Neuronal stem cell (in vitro differentiated cells): ENCODE data around the gene MFSD1.
A peak's percentile ranks its signal among the peaks of the same experiment; 100 is the strongest.

ENCODE experiments used
- DNase-seq: peaks from one replicate; pipeline ENCODE4 v3.0.0-alpha.2; 2013; ENCODE audit warnings: low spot score
- H2AFZ ChIP-seq: one replicate; pipeline ENCODE4 v1.6.1; 2013; ENCODE audit warnings: mild to moderate bottlenecking, low read length, inconsistent platforms
- H2AK5ac ChIP-seq: 2 replicates; pipeline ENCODE4 v1.6.1; 2013; ENCODE audit warnings: low read depth, mild to moderate bottlenecking, inconsistent platforms, low read length, moderate library complexity, mixed read lengths
- H2BK120ac ChIP-seq: 2 replicates; pipeline ENCODE4 v1.6.1; 2013; ENCODE audit warnings: low read depth, mild to moderate bottlenecking, inconsistent platforms, low read length, moderate library complexity, mixed read lengths
- H2BK12ac ChIP-seq: one replicate; pipeline ENCODE4 v1.6.1; 2013; ENCODE audit warnings: low read length, inconsistent platforms
- H2BK15ac ChIP-seq: 2 replicates; pipeline ENCODE4 v1.6.1; 2013; ENCODE audit warnings: mild to moderate bottlenecking, low read length, inconsistent platforms, mixed read lengths
- H2BK5ac ChIP-seq: one replicate; pipeline ENCODE4 v1.6.1; 2013; ENCODE audit warnings: inconsistent platforms, mild to moderate bottlenecking, low read length, moderate library complexity
- H3K14ac ChIP-seq: one replicate; pipeline ENCODE4 v1.6.1; 2013; ENCODE audit warnings: low read length, inconsistent platforms
- H3K18ac ChIP-seq: 2 replicates; pipeline ENCODE4 v1.6.1; 2013; ENCODE audit warnings: low read length, inconsistent platforms
- H3K23ac ChIP-seq: 2 replicates; pipeline ENCODE4 v1.6.1; 2013; ENCODE audit warnings: low read depth, mild to moderate bottlenecking, mixed read lengths, low read length, inconsistent platforms; ENCODE audit not compliant: poor library complexity
- H3K27ac ChIP-seq: replicated peaks from 3 replicates; pipeline ENCODE4 v1.5.1; 2013; ENCODE audit warnings: low read length, inconsistent platforms
- H3K27me3 ChIP-seq, 3 experiments: 2 replicates each; pipeline ENCODE4 v1.6.1; 2013; ENCODE audit warnings: low read length in 3 of 3, mild to moderate bottlenecking in 2 of 3, inconsistent platforms in 1 of 3, low read depth in 1 of 3, mixed read lengths in 1 of 3, moderate library complexity in 1 of 3; ENCODE audit not compliant: control insufficient read depth in 3 of 3, insufficient read depth in 3 of 3
- H3K36me3 ChIP-seq, 2 donors: replicated peaks in 1 of 2; 2 replicates each; pipeline ENCODE4 v1.6.1; 2013; ENCODE audit warnings: low read length in 2 of 2; ENCODE audit not compliant: control insufficient read depth in 2 of 2, insufficient read depth in 2 of 2
- H3K4ac ChIP-seq: 2 replicates; pipeline ENCODE4 v1.6.1; 2013; ENCODE audit warnings: inconsistent platforms, mild to moderate bottlenecking, low read length, moderate library complexity
- H3K4me1 ChIP-seq, 2 donors: 1 replicate in 1 of 2; 2 replicates in 1 of 2; pipeline ENCODE4 v1.6.1; 2013; ENCODE audit warnings: low read length in 2 of 2, low read depth in 1 of 2; ENCODE audit not compliant: control insufficient read depth in 2 of 2, insufficient read depth in 1 of 2
- H3K4me2 ChIP-seq: one replicate; pipeline ENCODE4 v1.6.1; 2013; ENCODE audit warnings: mild to moderate bottlenecking, low read length, inconsistent platforms; ENCODE audit not compliant: insufficient read depth, poor library complexity, severe bottlenecking
- H3K4me3 ChIP-seq, 2 donors: 2 replicates each; pipeline ENCODE4 v1.5.1; 2013; ENCODE audit warnings: low read length in 2 of 2, mild to moderate bottlenecking in 2 of 2, inconsistent platforms in 1 of 2, moderate library complexity in 1 of 2
- H3K79me1 ChIP-seq: one replicate; pipeline ENCODE4 v1.6.1; 2013; ENCODE audit warnings: low read depth, mild to moderate bottlenecking, inconsistent platforms, low read length, moderate library complexity
- H3K9ac ChIP-seq: one replicate; pipeline ENCODE4 v1.6.1; 2013; ENCODE audit warnings: mild to moderate bottlenecking, low read depth, low read length, inconsistent platforms; ENCODE audit not compliant: poor library complexity
- H3K9me3 ChIP-seq, 2 donors: replicated peaks in 1 of 2; 2 replicates each; pipeline versions ENCODE3 to v1.6.1; 2013; ENCODE audit warnings: low read length in 2 of 2, mild to moderate bottlenecking in 2 of 2, inconsistent platforms in 1 of 2, low read depth in 1 of 2, mixed read lengths in 1 of 2, moderate library complexity in 1 of 2; ENCODE audit not compliant: control insufficient read depth in 2 of 2, insufficient read depth in 1 of 2
- H4K8ac ChIP-seq: one replicate; pipeline ENCODE4 v1.6.1; 2013; ENCODE audit warnings: low read depth, mild to moderate bottlenecking, inconsistent platforms, low read length, moderate library complexity
- H4K91ac ChIP-seq: one replicate; pipeline ENCODE4 v1.6.1; 2013; ENCODE audit warnings: low read length, low read depth, mild to moderate bottlenecking, inconsistent platforms; ENCODE audit not compliant: poor library complexity
- WGBS, 2 donors: extraction: QIAGEN DNeasy Blood & Tissue Kit; methylation state at CpG; one replicate each; pipeline ENCODE4 v1.1.7; 2013; ENCODE audit warnings: missing lambda C conversion rate in 2 of 2, mixed read lengths in 1 of 2; ENCODE audit not compliant: insufficient read length in 2 of 2, insufficient replicate concordance in 1 of 2; ENCODE audit errors: extremely low coverage in 2 of 2; 5-methylcytosine and 5-hydroxymethylcytosine counted together

The MFSD1 gene

GRCh38 chr3:158768361-158768787 is 33.5 kb upstream of the MFSD1 start:
- Histone ChIP-seq H2AK5ac (no peak overlapping the region), H3K23ac (no peak overlapping the region), H2BK12ac (no peak overlapping the region), H3K27ac (no peak overlapping the region), H3K18ac (no peak overlapping the region), H4K91ac (no peak overlapping the region), H3K4me3 (peak overlapping the region in 1 of 2 donors; percentile 20), H4K8ac (no peak overlapping the region), H2AFZ (peak overlapping the region; percentile 88), H3K4ac (no peak overlapping the region), H3K4me2 (no peak overlapping the region), H3K27me3 (no peaks in the 10 kb centered on the region), H3K9ac (no peak overlapping the region), H2BK120ac (no peak overlapping the region), H3K36me3 (no peaks in the 10 kb centered on the region), H3K14ac (no peak overlapping the region), H3K4me1 (peaks cover 5 to 10% of the 10 kb centered on the region in 2 donors), H3K79me1 (no peaks in the 10 kb centered on the region), H3K9me3 (no peaks in the 10 kb centered on the region), H2BK5ac (no peak overlapping the region), H2BK15ac (no peak overlapping the region)
- peak; percentile 21 for DNase-seq
- no CpG with 5 or more reads among the region's 7 CpGs for WGBS, 2 donors

- H2BK12ac ChIP-seq: no peak overlapping the region
- H3K36me3 ChIP-seq: no peaks in the 10 kb centered on the region
- H3K27ac ChIP-seq: no peak overlapping the region
- no peak overlapping the region for H2AK5ac ChIP-seq
- no peak overlapping the region for H3K14ac ChIP-seq
- no peak overlapping the region for H3K23ac ChIP-seq
- H3K79me1 ChIP-seq: no peaks in the 10 kb centered on the region
- no peak overlapping the region for H4K8ac ChIP-seq
- H3K4me1 ChIP-seq: peaks cover 5 to 10% of the 10 kb centered on the region in 2 donors
- H3K4me2 ChIP-seq: no peak overlapping the region
- H2BK5ac ChIP-seq: no peak overlapping the region
- H3K4me3 ChIP-seq: no peak overlapping the region
- H3K9me3 ChIP-seq: no peaks in the 10 kb centered on the region
- no peak overlapping the region for H4K91ac ChIP-seq
- H3K27me3 ChIP-seq: no peaks in the 10 kb centered on the region
- no peak overlapping the region for H3K18ac ChIP-seq
- peak overlapping the region; percentile 88 for H2AFZ ChIP-seq
- no peak overlapping the region for H2BK15ac ChIP-seq
- no peak for DNase-seq
- H2BK120ac ChIP-seq: no peak overlapping the region
- H3K9ac ChIP-seq: no peak overlapping the region
- H3K4ac ChIP-seq: no peak overlapping the region
- no CpG with 5 or more reads among the region's 8 CpGs for WGBS, 2 donors
These were observed 32.8 kb upstream of the MFSD1 start for GRCh38 chr3:158768881-158769543.

GRCh38 chr3:158769549-158769948 is 32.3 kb upstream of the MFSD1 start:
- H3K4me2 ChIP-seq: no peak overlapping the region
- H3K9me3 ChIP-seq: no peaks in the 10 kb centered on the region
- no peak overlapping the region for H2AFZ ChIP-seq
- no peak overlapping the region for H3K27ac ChIP-seq
- H3K14ac ChIP-seq: no peak overlapping the region
- H3K79me1 ChIP-seq: no peaks in the 10 kb centered on the region
- H3K4me1 ChIP-seq: peaks cover 5 to 7% of the 10 kb centered on the region in 2 donors
- no peaks in the 10 kb centered on the region for H3K27me3 ChIP-seq
- H2BK120ac ChIP-seq: no peak overlapping the region
- H3K36me3 ChIP-seq: no peaks in the 10 kb centered on the region
- no peak overlapping the region for H3K4ac ChIP-seq
- no peak overlapping the region for H2BK15ac ChIP-seq
- no peak overlapping the region for H3K23ac ChIP-seq
- H3K4me3 ChIP-seq: no peak overlapping the region
- H3K18ac ChIP-seq: no peak overlapping the region
- no peak overlapping the region for H3K9ac ChIP-seq
- H2BK12ac ChIP-seq: no peak overlapping the region
- H2BK5ac ChIP-seq: no peak overlapping the region
- no peak for DNase-seq
- no peak overlapping the region for H4K8ac ChIP-seq
- no peak overlapping the region for H4K91ac ChIP-seq
- no peak overlapping the region for H2AK5ac ChIP-seq
- no CpG with 5 or more reads among the region's 4 CpGs for WGBS, 2 donors

GRCh38 chr3:158769952-158770740 is 31.7 kb upstream of the MFSD1 start:
- Histone ChIP-seq H3K27ac (no peak overlapping the region), H2BK15ac (no peak overlapping the region), H3K14ac (no peak overlapping the region), H3K4me3 (no peak overlapping the region), H4K8ac (no peak overlapping the region), H3K9me3 (no peaks in the 10 kb centered on the region), H4K91ac (no peak overlapping the region), H2AK5ac (no peak overlapping the region), H3K4ac (no peak overlapping the region), H3K23ac (no peak overlapping the region), H2BK5ac (no peak overlapping the region), H2AFZ (no peak overlapping the region), H2BK12ac (no peak overlapping the region), H2BK120ac (no peak overlapping the region), H3K4me1 (peaks cover 5 to 7% of the 10 kb centered on the region in 2 donors), H3K27me3 (no peaks in the 10 kb centered on the region), H3K79me1 (no peaks in the 10 kb centered on the region), H3K9ac (no peak overlapping the region), H3K4me2 (no peak overlapping the region), H3K36me3 (no peaks in the 10 kb centered on the region), H3K18ac (no peak overlapping the region)
- no CpG with 5 or more reads among the region's 10 CpGs for whole genome bisulfite sequencing, 2 donors
- no peak for DNase-seq
